Measurements from ENCODE around the gene TMPRSS11A.

TMPRSS11A gene

DNA sequence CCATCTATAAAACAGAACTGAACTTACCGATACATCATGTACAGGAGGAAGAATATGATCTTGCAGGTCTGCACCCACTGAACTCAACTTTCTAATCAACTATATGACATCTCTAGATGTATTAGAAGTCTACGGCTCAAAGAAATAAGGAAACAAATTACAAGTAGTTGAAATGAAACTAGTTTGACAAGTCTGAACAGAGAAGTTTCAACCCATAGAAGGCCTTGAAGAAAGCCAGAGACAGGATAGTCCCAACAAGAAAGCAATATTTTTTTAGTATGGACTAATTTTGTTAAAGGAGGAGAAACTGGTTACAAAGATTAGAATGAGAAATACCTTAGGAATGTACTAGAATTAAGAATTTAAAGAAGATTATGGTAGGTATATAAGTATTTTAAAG lies at the start of gene TMPRSS11A:
TMPRSS11A (minus strand) TSS at position 138 of the 400 bp plus-strand sequence; CDS start at position 38, 100 bp downstream.
- DNase-seq: no peak

GRCh38 chr4:68011684-68012083 lies 48.4 kb upstream of the TMPRSS11A start:
- no peak for DNase-seq

GRCh38 chr4:68002906-68003305 lies 39.6 kb upstream of the TMPRSS11A start:
- DNase-seq: no peak

DNA sequence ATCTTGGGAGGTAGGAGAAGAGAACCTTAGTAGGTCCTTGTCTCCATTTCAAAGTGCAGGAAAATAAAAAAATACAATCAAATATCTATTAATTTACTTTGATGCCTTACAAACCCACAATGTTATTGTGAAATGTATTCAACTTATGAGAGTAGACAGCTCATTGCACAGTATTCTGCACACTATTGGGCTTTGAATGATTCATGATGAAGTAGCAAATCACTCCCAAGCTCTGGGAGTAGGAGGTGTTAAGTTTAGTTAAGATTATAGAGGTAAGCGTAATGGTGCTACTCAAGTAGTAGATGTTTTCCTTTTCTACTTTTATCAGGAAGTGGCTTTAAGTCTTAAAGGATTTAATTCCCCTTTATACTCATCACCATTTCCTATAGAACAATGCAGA lies 32.8 kb upstream of the TMPRSS11A start:
- DNase-seq: no peak

GRCh38 chr4:67988991-67989390 lies 25.7 kb upstream of the TMPRSS11A start:
- DNase-seq: no peak

GRCh38 chr4:67983333-67983732 lies 20.0 kb upstream of the TMPRSS11A start:
- no peak for DNase-seq

DNA sequence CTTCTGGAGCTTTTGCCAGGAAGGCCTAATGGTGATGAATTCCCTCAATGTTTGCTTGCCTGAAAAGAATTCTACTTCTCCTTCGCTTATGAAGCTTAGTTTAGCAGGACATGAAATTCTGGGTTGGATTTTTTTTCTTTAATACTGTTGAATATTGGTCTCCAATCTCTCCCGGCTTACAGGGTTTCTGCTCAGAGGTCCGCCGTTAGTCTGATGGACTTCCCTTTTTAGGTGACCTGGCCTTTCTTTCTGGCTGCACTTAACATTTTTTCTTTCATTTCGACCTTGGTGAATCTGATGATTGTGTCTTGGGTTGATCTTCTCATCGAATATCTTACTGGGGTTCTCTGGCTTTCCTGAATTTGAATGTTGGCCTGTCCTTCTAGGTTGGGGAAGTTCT lies 17.2 kb upstream of the TMPRSS11A start:
- no peak for DNase-seq

- DNase-seq: no peak
Observed at GRCh38 chr4:67973608-67974007, 10.3 kb upstream of the TMPRSS11A start.

DNA sequence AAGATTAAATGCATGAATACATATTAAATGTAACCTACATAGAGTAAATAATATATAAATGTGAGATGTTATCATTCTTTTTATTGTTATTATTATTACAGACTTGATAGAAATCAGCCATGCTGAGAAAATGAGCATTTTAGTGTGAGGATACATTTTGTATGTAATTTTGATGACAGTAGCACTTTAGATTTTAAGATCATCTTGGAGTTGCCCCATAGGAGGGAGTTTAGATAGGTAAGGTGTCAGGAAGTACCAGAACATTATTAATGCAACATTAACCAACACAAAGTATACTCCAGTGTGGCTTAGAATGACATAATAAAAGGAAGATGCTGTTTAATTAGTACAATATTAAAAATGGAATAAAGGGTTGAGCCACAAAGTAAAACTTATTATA lies 8.4 kb downstream of the TMPRSS11A start:
- no peak for DNase-seq

- no peak for DNase-seq
Observed at GRCh38 chr4:67941074-67941473, 22.2 kb downstream of the TMPRSS11A start.

DNA sequence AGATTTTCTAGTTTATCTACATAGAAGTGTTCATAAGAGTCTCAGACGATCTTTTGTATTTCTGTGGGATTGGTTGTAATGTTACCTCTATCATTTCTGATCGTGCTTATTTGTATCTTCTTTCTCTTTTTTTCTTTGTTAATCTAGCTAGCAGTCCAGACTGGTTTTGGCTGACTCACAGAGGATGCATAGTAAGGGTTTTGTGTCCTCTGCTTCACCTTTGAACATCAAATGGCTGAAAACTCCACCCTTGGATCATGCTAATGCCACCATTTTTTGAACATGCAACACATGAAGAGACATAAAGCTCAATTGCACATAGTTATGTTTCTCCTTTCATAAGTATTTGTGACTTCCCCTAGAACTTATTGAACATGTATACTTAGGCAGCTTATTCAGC lies 22.8 kb downstream of the TMPRSS11A start:
- DNase-seq: no peak

DNA sequence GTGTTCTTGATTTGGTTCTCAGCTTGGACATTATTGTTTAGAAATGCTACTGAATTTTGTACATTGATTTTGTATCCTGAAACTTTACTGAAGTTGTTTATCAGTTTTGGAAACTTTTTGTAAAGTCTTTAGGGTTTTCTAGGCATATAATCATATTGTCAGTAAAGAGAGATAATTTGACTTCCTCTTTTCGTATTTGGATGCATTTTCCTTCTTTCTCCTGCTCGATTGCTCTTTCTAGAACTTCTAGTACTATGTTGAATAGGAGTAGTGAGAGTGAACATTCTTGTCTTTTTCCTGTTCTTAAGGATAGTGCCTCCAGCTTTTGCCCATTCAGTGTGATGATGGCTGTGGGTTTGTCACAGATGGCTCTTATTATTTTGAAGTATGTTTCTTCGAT lies 24.1 kb downstream of the TMPRSS11A start:
- no peak for DNase-seq

GRCh38 chr4:67935888-67936287 lies 27.4 kb downstream of the TMPRSS11A start:
- no peak for DNase-seq

GRCh38 chr4:67934628-67935027 lies 28.7 kb downstream of the TMPRSS11A start:
- no peak for DNase-seq

- DNase-seq: no peak
Observed at GRCh38 chr4:67933755-67934154, 29.5 kb downstream of the TMPRSS11A start.

GRCh38 chr4:67933038-67933437 lies 30.3 kb downstream of the TMPRSS11A start:
- no peak for DNase-seq

GRCh38 chr4:67931256-67931655 lies 32.0 kb downstream of the TMPRSS11A start:
- no peak for DNase-seq

- no peak for DNase-seq
Observed at GRCh38 chr4:67929426-67929825, 33.9 kb downstream of the TMPRSS11A start.

DNA sequence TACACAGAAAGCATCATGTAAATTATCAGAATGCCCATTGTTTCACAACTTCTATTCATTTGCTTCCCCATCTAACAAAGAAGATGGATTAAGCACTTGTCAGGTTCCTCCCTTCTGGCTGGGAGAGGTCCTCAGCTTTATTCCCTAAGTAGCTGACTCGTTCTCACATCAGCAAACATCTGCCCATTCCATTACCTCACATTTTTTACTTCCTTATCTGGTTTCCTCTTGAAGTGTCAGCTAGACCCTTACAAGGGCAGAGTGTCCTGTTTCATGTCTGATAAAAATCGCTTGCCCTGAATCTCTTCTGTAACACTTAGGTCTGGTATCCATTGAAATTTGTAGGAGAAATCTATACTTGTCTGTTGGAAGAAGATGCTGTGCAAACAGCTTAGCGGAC lies 34.7 kb downstream of the TMPRSS11A start:
- DNase-seq: no peak

DNA sequence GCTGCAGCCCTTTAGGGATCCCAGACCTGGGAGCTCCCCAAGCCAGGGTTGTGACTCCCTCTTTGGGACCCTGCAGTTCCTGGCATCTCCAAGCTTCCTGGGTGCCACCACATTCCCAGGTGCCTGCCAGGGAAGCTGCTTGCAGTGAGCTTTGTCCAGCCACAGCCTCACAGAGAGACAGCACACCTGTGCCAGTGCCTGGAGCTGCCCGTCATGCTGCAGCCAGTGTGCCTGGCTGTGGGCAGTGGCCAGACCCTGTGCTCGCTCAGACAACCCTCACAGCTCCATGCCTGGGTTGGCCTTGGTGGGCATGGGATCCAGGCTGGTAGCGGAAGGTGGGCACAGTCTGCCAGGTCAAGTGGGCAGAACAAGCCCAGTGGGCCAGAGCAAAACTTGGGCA lies 36.0 kb downstream of the TMPRSS11A start:
- no peak for DNase-seq

DNA sequence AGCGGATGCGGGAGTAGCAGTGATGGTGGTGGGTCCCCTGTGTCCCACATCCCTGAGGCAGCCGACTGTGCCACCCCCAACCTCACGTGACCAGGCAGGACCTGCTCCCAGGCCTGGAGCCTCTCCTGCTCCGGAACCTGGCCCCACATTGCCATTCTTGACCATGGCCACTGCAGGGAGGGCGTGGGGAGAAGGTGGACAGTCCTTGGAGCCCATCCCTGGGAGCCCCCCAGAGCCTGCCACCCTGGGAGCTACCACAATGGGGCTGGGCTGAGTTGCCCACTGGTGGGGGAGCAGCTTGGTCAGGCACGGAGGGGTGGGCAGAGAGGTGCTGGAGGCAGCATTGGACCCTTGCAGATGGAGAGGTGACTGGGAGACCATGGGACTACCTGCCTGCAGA lies 36.8 kb downstream of the TMPRSS11A start:
- DNase-seq: no peak

GRCh38 chr4:67922697-67923096 lies 40.6 kb downstream of the TMPRSS11A start:
- no peak for DNase-seq

GRCh38 chr4:67918428-67918827 lies 44.9 kb downstream of the TMPRSS11A start:
- DNase-seq: no peak

GRCh38 chr4:67915400-67915966 lies 47.8 kb downstream of the TMPRSS11A start:
- DNase-seq: no peak

DNA sequence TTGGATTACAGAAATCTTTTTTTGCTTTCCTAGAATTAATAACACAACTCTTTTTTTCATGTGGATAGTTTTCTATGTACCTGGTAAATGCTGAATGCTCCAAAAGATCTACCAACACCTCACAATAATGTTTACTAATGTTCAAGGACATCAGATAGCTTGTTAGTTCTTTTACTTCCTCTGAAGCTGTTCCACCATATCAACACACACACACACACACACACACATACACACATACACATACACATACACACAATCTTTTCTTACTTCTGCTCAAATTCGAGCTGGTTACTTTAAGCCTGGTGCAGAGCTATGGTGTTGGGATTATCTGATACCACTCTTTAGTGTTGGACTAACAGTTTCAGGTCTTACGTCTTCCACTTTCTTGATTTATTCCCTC lies 51.2 kb downstream of the TMPRSS11A start:
- DNase-seq: no peak

DNA sequence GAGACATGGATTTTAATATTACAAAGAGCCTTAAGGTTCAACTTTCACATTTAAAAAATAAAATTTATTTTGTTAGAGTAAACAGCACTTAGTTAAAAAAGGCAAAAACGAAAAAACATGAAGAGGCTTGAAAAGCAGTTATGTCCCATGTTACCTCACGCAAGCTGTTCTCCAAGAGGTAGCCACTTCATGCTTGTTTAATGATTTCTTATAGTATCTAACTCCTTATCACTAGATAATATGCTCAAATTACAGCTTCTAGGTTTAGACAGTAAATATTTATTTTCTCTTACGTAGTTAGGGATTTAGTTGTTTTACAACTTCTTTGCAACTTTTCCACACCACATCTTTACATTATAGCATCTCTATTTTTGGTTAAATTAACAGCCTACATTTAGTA lies 51.7 kb downstream of the TMPRSS11A start:
- no peak for DNase-seq

All from NCI-H2227 treated with DMSO at 0.1 percent for 48 hours (cell line).